Stimulated activated naive B cell treated with anti-CD40 and anti-IgM and Interleukin-4, amounts not matched to agents 10 μg/mL and 1 μg/mL and 100 μg/mL, for 72 hours (primary cell): ENCODE results near the gene PADI3.

Experiments used
- ATAC-seq, 2 donors: fragments of 150-1000 bp; cut with Tn5 transposase; replicated peaks; 2 replicates each; pipeline ENCODE4 v1.10.0; 2021; ENCODE audit warnings: moderate library complexity in 1 of 2
- DNase-seq: peaks from one replicate; pipeline ENCODE4 v3.0.0; 2021
- H3K27ac Mint-ChIP-seq: one replicate; pipeline ENCODE4 v1.8.0; 2022; ENCODE audit warnings: mild to moderate bottlenecking, mixed read lengths
- H3K27me3 Mint-ChIP-seq, 2 donors: one replicate each; pipeline ENCODE4 v1.8.0; 2022; ENCODE audit warnings: mixed read lengths in 2 of 2
- H3K36me3 Mint-ChIP-seq, 2 donors: one replicate each; pipeline ENCODE4 v1.8.0; 2022; ENCODE audit warnings: mixed read lengths in 2 of 2, mild to moderate bottlenecking in 1 of 2
- H3K4me1 Mint-ChIP-seq, 2 donors: one replicate each; pipeline ENCODE4 v1.8.0; 2022; ENCODE audit warnings: mixed read lengths in 2 of 2, mild to moderate bottlenecking in 1 of 2
- H3K4me3 Mint-ChIP-seq, 2 donors: one replicate each; pipeline ENCODE4 v1.8.0; 2022; ENCODE audit warnings: mild to moderate bottlenecking in 2 of 2, mixed read lengths in 2 of 2, moderate library complexity in 1 of 2
- H3K9me3 Mint-ChIP-seq, 2 donors: one replicate each; pipeline ENCODE4 v1.8.0; 2022; ENCODE audit warnings: mixed read lengths in 2 of 2, mild to moderate bottlenecking in 1 of 2

The PADI3 gene

DNA sequence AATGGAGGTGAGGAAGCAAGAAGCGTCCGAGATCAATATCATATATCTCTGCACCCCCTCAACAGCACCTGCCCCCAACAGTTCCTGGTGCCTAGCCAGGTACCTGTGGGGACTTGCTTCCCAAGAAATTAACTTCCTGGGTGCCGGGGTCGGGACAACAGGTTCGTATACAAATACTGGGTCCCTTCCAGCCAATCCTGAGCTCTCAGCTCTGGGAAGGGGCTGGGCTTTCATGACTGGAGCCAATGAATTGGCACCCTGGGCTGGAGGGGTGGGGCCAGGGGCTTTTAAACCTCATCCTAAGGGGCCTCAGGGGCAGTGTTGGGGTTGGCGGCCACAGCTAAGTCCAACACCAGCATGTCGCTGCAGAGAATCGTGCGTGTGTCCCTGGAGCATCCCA, at the start of gene PADI3:
Gene PADI3 (plus strand): TSS at position 318 of the 400 bp plus-strand sequence. CDS start 40 bp downstream, at position 358.
- H3K27ac Mint-ChIP-seq = no peak within 1 kb of the TSS
- DNase-seq (no peak), ATAC-seq (peak in 1 of 2 donors; percentile 27)
- H3K4me3 Mint-ChIP-seq = no peak within 1 kb of the TSS
- H3K9me3 Mint-ChIP-seq = no peaks in the 10 kb centered on the region
- H3K27me3 Mint-ChIP-seq = peaks cover 17 to 20% of the 10 kb centered on the region in 2 donors
- no peaks in the 10 kb centered on the region for H3K4me1 Mint-ChIP-seq
- H3K36me3 Mint-ChIP-seq = no peaks in the 10 kb centered on the region

DNA sequence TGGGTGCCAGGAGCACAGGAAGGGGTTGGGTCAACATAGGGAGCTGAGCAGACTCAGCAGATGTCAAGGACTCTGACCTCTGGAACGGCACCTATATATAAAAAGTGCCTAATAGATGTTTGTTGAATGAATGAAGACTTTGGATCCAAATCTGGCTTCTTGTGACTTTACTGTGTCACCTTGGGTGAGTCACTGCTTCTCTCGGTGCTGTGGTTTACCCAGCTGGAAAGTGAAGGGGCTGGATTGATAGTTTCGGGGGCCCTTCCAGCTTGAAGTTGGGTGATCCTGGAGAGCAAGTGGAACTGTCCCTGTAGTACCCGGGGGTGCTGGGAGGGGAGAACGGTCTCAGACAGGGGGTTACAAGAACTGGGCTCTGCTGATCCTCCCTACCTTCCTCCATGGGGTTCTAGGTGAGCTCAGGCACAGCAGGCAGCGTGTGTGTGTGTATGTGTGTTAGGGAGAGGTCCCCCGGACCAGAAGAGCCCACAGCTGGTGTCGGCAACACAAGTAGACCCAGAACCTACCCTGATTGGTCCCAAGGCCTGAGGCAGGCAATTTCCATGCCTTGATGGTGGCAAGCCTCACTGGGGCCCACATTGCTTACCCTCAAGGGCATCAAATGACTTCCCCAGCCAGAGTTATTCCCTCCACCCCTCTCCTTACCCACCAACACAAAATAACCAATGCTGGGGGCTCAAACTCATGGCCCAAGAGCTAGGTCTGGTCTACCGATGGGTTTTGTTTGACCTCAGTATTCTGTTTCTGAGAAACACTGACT, 49.4 kb upstream of the PADI3 start:
- DNase-seq = no peak
- no peaks in the 10 kb centered on the region for H3K36me3 Mint-ChIP-seq
- no peaks in the 10 kb centered on the region for H3K9me3 Mint-ChIP-seq
- H3K4me3 Mint-ChIP-seq = no peak overlapping the region
- H3K27me3 Mint-ChIP-seq = peaks cover 16 to 19% of the 10 kb centered on the region in 2 donors
- peaks cover 5 to 9% of the 10 kb centered on the region in 2 donors for H3K4me1 Mint-ChIP-seq
- no peak overlapping the region for H3K27ac Mint-ChIP-seq
- ATAC-seq = no peak

GRCh38 chr1:17200246-17200645, 48.7 kb upstream of the PADI3 start:
- Mint-ChIP-seq H3K4me1 (peaks cover 5 to 9% of the 10 kb centered on the region in 2 donors), H3K4me3 (no peak overlapping the region), H3K36me3 (no peaks in the 10 kb centered on the region), H3K27me3 (peaks cover 16 to 19% of the 10 kb centered on the region in 2 donors), H3K27ac (no peak overlapping the region), H3K9me3 (no peaks in the 10 kb centered on the region)
- no peak for DNase-seq
- no peak for ATAC-seq

- Mint-ChIP-seq H3K27me3 (peaks cover 19 to 20% of the 10 kb centered on the region in 2 donors), H3K36me3 (no peaks in the 10 kb centered on the region), H3K4me3 (no peak overlapping the region), H3K4me1 (peaks cover 8 to 9% of the 10 kb centered on the region in 2 donors), H3K27ac (no peak overlapping the region), H3K9me3 (no peaks in the 10 kb centered on the region)
- ATAC-seq (no peak), DNase-seq (no peak)
These were observed 48.1 kb upstream of the PADI3 start for GRCh38 chr1:17200756-17201155.

GRCh38 chr1:17201201-17202021, 47.5 kb upstream of the PADI3 start:
- no peak overlapping the region for H3K4me3 Mint-ChIP-seq
- H3K36me3 Mint-ChIP-seq = no peaks in the 10 kb centered on the region
- H3K27ac Mint-ChIP-seq = no peak overlapping the region
- DNase-seq (no peak), ATAC-seq (peak in 1 of 2 donors; percentile 27)
- peaks cover 19 to 23% of the 10 kb centered on the region in 2 donors for H3K27me3 Mint-ChIP-seq
- H3K9me3 Mint-ChIP-seq = no peaks in the 10 kb centered on the region
- peaks cover 8 to 9% of the 10 kb centered on the region in 2 donors for H3K4me1 Mint-ChIP-seq

GRCh38 chr1:17204546-17205440, 44.1 kb upstream of the PADI3 start, which contains the start of gene PADI1:
PADI1 (plus strand) TSS chr1:17205128; CDS start chr1:17205218, 90 bp downstream.
- DNase-seq = no peak
- Mint-ChIP-seq H3K9me3 (no peaks in the 10 kb centered on the region), H3K27ac (no peak within 1 kb of the TSS), H3K27me3 (peaks cover 19 to 23% of the 10 kb centered on the region in 2 donors), H3K4me3 (no peak within 1 kb of the TSS), H3K36me3 (no peaks in the 10 kb centered on the region), H3K4me1 (peaks cover 33 to 36% of the 10 kb centered on the region in 2 donors)
- ATAC-seq = no peak

DNA sequence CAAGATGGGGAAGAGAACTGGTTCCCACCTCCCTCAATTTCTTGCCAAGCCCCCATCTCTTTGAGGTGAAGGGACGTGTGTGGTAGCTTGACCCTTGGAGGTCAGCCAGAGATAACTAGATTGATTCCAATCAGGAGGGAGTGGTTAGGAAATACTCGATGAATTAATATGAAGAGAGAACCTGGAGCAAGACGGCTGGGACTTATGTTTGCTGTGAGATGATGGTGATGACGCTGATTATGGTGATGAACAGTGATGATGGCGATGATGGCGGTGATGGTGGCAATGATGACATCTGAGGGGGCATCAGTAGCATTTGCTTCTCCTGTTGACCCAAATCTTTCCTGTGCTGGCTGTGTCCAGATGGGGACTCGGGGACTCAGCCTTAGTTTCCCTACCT, 43.2 kb upstream of the PADI3 start:
- peaks cover 15 to 23% of the 10 kb centered on the region in 2 donors for H3K27me3 Mint-ChIP-seq
- ATAC-seq (no peak), DNase-seq (no peak)
- peaks cover 35 to 36% of the 10 kb centered on the region in 2 donors for H3K4me1 Mint-ChIP-seq
- H3K36me3 Mint-ChIP-seq = no peaks in the 10 kb centered on the region
- no peak overlapping the region for H3K27ac Mint-ChIP-seq
- no peak overlapping the region for H3K4me3 Mint-ChIP-seq
- H3K9me3 Mint-ChIP-seq = no peaks in the 10 kb centered on the region

- Mint-ChIP-seq H3K27me3 (peaks cover 15 to 21% of the 10 kb centered on the region in 2 donors), H3K4me1 (peaks cover 34% of the 10 kb centered on the region in 2 donors), H3K4me3 (no peak overlapping the region), H3K36me3 (no peaks in the 10 kb centered on the region), H3K27ac (peak overlapping the region; percentile 43), H3K9me3 (no peaks in the 10 kb centered on the region)
- no peak for ATAC-seq
- DNase-seq = no peak
These were observed 42.7 kb upstream of the PADI3 start for GRCh38 chr1:17206196-17206595.

DNA sequence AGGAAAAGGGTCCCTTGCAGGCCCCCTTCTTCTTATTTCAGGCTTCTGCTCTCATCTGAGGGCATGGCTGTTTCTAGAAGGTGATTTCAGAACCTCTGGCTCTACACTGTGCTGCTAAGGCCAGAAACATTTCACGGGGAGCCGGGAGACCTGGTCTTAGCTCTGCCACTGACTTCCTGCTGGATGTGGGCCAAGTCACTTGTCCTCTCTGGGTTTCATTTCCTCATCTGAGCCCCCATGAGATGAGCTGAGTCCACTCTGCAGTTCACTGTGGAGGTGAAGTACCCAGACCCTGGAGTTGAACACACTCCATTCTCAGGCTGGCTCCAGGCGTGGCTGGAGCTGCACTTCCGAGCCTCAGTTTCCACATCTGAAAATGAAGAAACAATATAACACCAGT, 41.9 kb upstream of the PADI3 start:
- Mint-ChIP-seq H3K4me3 (peak overlapping the region; percentile 62 to 64), H3K27me3 (peaks cover 11 to 13% of the 10 kb centered on the region in 2 donors), H3K27ac (peak overlapping the region; percentile 91), H3K9me3 (no peaks in the 10 kb centered on the region), H3K4me1 (peaks cover 27 to 30% of the 10 kb centered on the region in 2 donors), H3K36me3 (no peaks in the 10 kb centered on the region)
- DNase-seq (peak; percentile 69), ATAC-seq (peak; percentile 81 to 85)

DNA sequence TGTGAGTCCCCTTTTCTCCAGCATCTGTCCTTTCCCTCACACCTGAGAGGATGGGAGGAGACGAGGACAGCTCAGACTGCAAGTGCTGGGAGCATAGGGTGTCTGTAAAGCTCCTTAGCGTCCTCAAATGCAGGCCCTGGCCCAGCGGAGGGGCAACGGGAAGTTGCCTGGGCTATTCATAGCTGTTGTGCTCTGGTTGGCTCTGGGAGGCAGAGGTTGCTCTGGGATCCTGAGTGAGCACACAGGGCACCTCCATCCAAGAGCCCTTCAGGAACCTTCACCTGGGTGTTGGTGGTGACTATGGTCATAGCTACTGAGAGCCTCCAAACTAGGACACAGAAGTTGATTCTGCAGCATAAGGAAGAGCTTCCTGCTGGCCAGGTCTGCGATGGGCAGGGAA, 41.4 kb upstream of the PADI3 start:
- Mint-ChIP-seq H3K9me3 (no peaks in the 10 kb centered on the region), H3K27ac (peak overlapping the region; percentile 91), H3K4me3 (peak overlapping the region; percentile 26 to 64), H3K4me1 (peaks cover 30 to 32% of the 10 kb centered on the region in 2 donors), H3K27me3 (peaks cover 14 to 18% of the 10 kb centered on the region in 2 donors), H3K36me3 (no peaks in the 10 kb centered on the region)
- ATAC-seq = peak; percentile 41 to 49
- DNase-seq = no peak

DNA sequence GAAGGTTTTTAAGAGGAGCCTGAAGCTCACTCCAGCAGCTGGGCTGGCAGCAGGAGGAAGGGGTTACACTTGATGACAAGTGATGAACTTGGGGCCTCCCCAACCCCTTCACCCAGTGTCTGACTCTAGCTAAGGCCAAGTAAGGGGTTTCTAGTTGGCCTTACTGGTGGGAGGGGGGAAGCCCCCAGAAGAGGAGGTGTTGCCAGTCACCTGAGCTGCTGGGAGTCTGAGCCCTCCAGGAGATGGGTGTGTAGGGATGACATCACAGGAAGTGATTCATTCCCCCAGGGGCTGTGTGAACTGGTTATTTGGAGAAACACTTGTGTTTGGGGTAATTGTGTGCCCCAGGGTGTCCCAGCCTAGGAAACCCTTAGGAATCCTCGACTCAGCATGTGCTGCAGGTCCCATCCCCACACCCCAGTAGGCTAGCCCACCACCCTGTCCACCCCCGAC, 40.9 kb upstream of the PADI3 start:
- Mint-ChIP-seq H3K9me3 (no peaks in the 10 kb centered on the region), H3K27ac (peak overlapping the region; percentile 90), H3K4me3 (peak overlapping the region; percentile 26 to 64), H3K27me3 (peaks cover 16 to 23% of the 10 kb centered on the region in 2 donors), H3K4me1 (peaks cover 34 to 36% of the 10 kb centered on the region in 2 donors), H3K36me3 (no peaks in the 10 kb centered on the region)
- peak; percentile 86 to 88 for ATAC-seq
- DNase-seq = peak; percentile 84

- Mint-ChIP-seq H3K4me3 (peak overlapping the region in 1 of 2 donors; percentile 8), H3K9me3 (no peaks in the 10 kb centered on the region), H3K36me3 (no peaks in the 10 kb centered on the region), H3K27me3 (peaks cover 17 to 26% of the 10 kb centered on the region in 2 donors), H3K27ac (peak overlapping the region; percentile 62), H3K4me1 (peaks cover 38 to 39% of the 10 kb centered on the region in 2 donors)
- no peak for ATAC-seq
- no peak for DNase-seq
These were observed 40.4 kb upstream of the PADI3 start for GRCh38 chr1:17208546-17208945.

GRCh38 chr1:17209430-17209829, 39.5 kb upstream of the PADI3 start:
- ATAC-seq = no peak
- peaks cover 20 to 29% of the 10 kb centered on the region in 2 donors for H3K27me3 Mint-ChIP-seq
- no peak overlapping the region for H3K4me3 Mint-ChIP-seq
- H3K36me3 Mint-ChIP-seq = no peaks in the 10 kb centered on the region
- no peak overlapping the region for H3K27ac Mint-ChIP-seq
- peaks cover 38 to 39% of the 10 kb centered on the region in 2 donors for H3K4me1 Mint-ChIP-seq
- H3K9me3 Mint-ChIP-seq = no peaks in the 10 kb centered on the region
- no peak for DNase-seq
